Esophagus squamous epithelium (tissue), 4 donors: ENCODE measurements around the gene DAPK1.

Experiments used
- CTCF ChIP-seq, 6 experiments: fragments of 450-650 bp in 4 of 6; fragments of 200-600 bp in 2 of 6; sonication (generic) in 2 of 6; IDR thresholded peaks; one replicate each; pipeline ENCODE4 v1.5.1; 2016 to 2019; ENCODE audit warnings: antibody characterized with exemption in 6 of 6, mild to moderate bottlenecking in 4 of 6, moderate library complexity in 4 of 6
- POLR2A ChIP-seq, 4 donors: fragments of 450-650 bp; IDR thresholded peaks; one replicate each; pipeline ENCODE4 v1.6.1; 2017; ENCODE audit warnings: antibody characterized with exemption in 4 of 4, mild to moderate bottlenecking in 4 of 4, moderate library complexity in 3 of 4

GRCh38 chr9:87581949-87582637, 84.4 kb downstream of the DAPK1 start:
- TF ChIP-seq POLR2A (IDR thresholded peaks at IDR 0.05) (no peak), CTCF (IDR thresholded peaks at IDR 0.05) (no peak)
